GM10266 (cell line): Measurements from ENCODE around the gene PRKG1.

ENCODE experiments used
- DNase-seq: peaks from one replicate; pipeline ENCODE4 v3.0.0; 2012; ENCODE audit errors: extremely low spot score
- TF ChIP-seq, protein P1 (sequence below): IDR thresholded peaks from 2 replicates; pipeline ENCODE4 v1.5.1; 2012; ENCODE audit warnings: mild to moderate bottlenecking, low read depth; ENCODE audit not compliant: control insufficient read depth, insufficient read depth; ENCODE audit errors: missing control alignments

The PRKG1 gene

DNA sequence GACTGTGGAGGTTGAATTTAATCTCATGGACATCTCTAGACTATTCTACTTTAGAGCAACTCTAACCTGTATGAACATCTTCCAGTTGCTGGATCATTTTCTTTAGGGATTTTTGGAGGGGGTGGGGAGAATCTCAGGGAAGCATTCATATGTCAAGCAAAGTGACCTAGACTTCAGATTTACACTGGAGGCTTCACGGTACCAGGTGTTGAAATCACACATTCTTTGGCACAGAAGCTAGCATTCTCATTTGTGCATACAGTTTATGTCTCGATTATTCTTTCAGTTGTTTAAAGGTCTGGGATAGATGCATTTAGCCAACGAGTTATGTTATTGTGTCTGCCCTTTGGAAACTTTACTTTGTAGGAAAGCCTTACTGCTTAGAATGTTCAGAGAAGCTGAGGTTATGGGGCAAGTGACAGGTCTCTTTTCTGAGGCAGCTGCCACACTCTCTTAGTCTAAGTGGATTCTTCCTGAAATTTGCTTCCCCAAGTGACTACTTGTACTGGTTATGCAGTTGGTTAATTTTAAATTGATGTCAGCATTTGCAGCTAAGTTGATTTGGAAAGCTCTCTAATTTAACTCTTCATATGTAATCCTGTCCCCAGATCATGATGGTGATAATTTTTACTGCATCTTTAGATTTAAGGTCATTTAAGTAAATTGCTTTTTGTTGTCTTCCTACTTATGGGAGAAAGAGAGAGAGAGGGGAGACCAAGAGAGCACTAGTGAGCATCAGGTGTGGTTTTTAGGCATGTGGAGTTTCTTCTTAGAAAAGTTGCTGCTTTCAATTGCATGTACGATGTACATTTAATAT is 153.8 kb downstream of the PRKG1 start:
- DNase-seq: no peak
- TF ChIP-seq, protein P1, sequence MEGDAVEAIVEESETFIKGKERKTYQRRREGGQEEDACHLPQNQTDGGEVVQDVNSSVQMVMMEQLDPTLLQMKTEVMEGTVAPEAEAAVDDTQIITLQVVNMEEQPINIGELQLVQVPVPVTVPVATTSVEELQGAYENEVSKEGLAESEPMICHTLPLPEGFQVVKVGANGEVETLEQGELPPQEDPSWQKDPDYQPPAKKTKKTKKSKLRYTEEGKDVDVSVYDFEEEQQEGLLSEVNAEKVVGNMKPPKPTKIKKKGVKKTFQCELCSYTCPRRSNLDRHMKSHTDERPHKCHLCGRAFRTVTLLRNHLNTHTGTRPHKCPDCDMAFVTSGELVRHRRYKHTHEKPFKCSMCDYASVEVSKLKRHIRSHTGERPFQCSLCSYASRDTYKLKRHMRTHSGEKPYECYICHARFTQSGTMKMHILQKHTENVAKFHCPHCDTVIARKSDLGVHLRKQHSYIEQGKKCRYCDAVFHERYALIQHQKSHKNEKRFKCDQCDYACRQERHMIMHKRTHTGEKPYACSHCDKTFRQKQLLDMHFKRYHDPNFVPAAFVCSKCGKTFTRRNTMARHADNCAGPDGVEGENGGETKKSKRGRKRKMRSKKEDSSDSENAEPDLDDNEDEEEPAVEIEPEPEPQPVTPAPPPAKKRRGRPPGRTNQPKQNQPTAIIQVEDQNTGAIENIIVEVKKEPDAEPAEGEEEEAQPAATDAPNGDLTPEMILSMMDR: no peak

DNA sequence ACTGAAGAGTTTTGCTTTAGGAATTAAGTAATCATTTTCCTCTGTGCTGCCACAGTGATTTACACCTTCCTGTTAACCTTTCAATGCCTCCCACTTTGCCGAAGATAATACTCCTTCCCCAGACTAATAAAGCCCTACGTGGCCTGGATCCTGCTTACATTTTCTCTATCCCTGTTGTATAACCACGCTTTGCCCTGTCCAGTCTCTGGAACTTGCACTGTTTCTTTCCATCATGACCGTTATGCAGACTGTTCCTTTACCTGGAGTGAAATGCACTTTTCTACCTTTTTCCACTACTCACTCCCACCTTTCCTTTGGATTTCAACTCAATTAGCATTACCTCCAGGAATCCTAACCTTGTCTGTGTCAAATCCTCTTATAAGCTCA is 154.4 kb downstream of the PRKG1 start:
- TF ChIP-seq, protein P1: no peak
- no peak for DNase-seq

DNA sequence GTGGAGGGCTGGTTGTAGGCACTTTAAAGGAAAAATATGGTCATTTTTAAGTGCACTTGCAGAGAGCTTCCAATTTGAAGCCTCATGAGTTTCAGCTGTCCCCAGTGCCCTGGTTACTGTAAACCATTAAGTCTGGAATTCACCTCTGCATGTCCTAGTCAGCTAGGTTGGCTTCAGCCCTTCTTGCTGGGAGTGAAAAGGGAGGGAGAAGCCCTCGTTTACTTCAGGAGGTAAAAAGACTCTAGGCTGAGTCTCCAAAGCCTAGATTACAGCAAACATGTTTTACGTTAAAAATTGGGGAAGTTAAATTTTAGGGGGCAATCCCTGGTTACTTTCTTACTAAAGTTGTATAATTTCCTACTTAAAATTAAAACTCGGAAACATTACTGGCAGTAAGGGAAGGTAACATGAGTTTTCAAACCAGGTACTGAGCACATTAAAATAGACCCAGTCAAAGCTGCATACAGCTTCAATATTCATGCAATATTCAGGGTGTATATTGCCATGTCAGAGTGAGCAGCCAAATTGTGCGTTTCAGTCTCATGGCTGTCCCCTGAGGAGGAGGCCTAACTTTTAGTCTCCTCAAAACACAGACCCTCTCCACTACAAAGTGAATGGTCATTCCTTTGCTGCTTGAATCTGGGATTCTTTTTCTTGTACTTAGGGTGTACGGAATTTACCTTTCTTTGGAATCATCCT is 156.7 kb downstream of the PRKG1 start:
- no peak for DNase-seq
- TF ChIP-seq, protein P1: no peak

DNA sequence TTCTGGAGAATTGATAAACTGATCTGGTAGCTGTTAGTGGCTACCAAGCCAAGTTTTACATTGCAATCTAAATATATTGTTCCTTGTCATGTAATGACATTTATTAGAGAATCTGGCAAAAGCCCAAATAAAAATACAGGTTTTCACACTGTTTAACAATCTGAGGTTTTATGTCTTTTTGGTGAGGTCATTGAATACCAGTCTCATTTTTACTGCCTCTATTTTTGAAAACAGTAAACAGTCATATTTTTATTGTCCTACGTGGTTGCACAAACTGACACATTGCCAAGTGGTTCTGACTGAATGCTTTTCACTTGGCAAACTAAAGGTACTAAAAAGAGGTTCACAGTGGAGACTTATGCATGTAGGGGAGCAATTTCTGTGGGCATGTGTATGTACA is 157.5 kb downstream of the PRKG1 start:
- TF ChIP-seq, protein P1: no peak

DNA sequence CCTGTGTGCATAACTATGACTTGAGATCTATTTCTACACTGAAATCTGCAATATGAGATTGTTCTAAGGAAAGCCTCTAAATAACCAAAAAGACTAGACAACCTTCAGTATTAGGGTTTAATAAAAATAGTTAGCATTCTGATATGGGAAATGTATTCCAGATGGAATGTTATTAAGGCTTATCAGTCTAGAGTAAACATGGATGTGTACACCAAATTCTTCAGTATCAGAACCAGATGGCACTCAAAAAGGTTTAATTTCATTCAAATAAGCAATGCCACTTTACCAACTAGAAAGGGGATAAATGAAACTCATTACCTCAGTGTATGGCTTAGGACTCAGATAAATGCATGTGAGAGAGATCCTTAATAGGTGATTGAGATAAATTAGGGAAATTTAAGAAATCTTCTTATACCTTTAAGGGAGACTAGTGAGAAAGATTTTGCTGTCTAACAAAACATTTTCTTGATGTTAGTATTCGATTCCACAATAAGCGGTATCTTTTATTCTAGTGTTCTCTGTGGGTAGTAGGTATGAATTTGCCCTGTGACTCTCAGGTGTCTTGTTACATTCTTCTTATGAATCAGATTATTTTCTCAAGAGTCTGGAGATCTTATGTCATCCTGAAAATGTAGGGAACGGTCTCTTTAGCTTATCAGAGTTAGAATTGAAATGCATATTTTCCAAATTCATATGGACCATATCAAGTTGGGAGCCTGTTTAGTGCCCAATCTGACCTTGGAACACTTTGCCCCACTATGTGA is 159.2 kb downstream of the PRKG1 start:
- DNase-seq: no peak
- TF ChIP-seq, protein P1: no peak

More for the DNA sequence above, 157.5 kb downstream of the PRKG1 start:
- DNase-seq: no peak

DNA sequence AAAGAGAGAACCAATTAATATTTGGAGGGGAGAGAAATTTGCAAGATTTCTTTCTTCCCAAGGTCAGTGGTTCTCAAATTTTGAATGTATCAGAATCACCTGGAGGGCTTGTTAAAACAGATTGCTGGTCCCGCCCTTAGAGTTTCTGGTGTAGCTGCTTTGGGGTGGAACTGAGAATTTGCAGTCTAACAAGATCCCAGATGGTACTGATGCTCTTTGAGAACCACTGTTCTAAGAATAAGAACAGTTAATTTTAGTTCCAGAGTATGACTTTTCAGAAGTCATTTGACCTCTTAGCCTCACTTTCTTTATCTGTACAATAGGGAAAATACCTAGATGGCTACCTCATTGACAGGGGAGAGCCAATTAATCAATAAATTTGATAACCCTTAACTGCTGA is 161.6 kb downstream of the PRKG1 start:
- TF ChIP-seq, protein P1: no peak

More for the DNA sequence above, 161.6 kb downstream of the PRKG1 start:
- no peak for DNase-seq
